Right lobe of liver (tissue), 6 donors: ENCODE results near the gene FAM168B. TPM values are rescaled to one million over a fixed set of nuclear protein-coding genes. Genes with fewer than 3 reads are reported as not detected.

Source experiments
- ATAC-seq, 4 donors: fragments of 200-7000 bp; cut with Tn5 transposase; one replicate each; pipeline ENCODE4 v1.9.1; 2020; ENCODE audit warnings: mild to moderate bottlenecking in 4 of 4, moderate library complexity in 4 of 4
- DNase-seq, 3 donors: peaks; one replicate each; pipeline ENCODE4 v3.0.0-alpha.2; 2020
- H3K27ac ChIP-seq, 3 donors: fragments of 200-600 bp; one replicate each; pipeline ENCODE4 v1.8.0; 2022
- H3K27me3 ChIP-seq, 2 donors: fragments of 200-600 bp; one replicate each; pipeline ENCODE4 v1.8.0; 2022
- H3K36me3 ChIP-seq, 4 donors: fragments of 200-600 bp; sonication (generic) in 1 of 4; one replicate each; pipeline versions ENCODE4 v1.5.1 to v1.8.0; 2017 to 2022; ENCODE audit warnings: control low read depth in 1 of 4
- H3K4me1 ChIP-seq, 4 donors: fragments of 200-600 bp; sonication (generic) in 1 of 4; one replicate each; pipeline versions ENCODE4 v1.5.1 to v1.8.0; 2017 to 2022; ENCODE audit warnings: control low read depth in 1 of 4
- H3K4me3 ChIP-seq, 3 donors: fragments of 200-600 bp; one replicate each; pipeline ENCODE4 v1.8.0; 2022
- H3K9me3 ChIP-seq, 4 donors: fragments of 200-600 bp; sonication (generic) in 1 of 4; one replicate each; pipeline versions ENCODE4 v1.5.1 to v1.8.0; 2017 to 2022; ENCODE audit warnings: control low read depth in 1 of 4
- POLR2A ChIP-seq: fragments of 450-650 bp; IDR thresholded peaks from one replicate; pipeline ENCODE4 v1.6.1; 2017; ENCODE audit warnings: antibody characterized with exemption, mild to moderate bottlenecking
- WGBS: methylation state at CpG from one replicate; pipeline ENCODE4 v1.1.6; 2018; ENCODE audit warnings: low coverage, low lambda C conversion rate; ENCODE audit not compliant: insufficient coverage; ENCODE audit errors: missing lambda C conversion rate; 5-methylcytosine and 5-hydroxymethylcytosine counted together
- intact Hi-C, 2 donors: fragments of 100-400 bp; cut with DNase I; formaldehyde crosslinking; loops; one replicate each; pipeline versions ENCODE4 v1.11.2 to v1.14.1; 2022
- total RNA-seq, 6 experiments: library from RNA; depleted of rRNA in 2 of 6; stranded (reverse); fragments of >200 nt in 2 of 6; fragmentation: NEBNext Ultra II Directional in 3 of 6; extraction: Animal tissue kit (Norgen Biotek cat#: 25700) in 3 of 6; gene quantifications; one replicate each; pipeline versions ENCODE4 v1.1.0 to v1.2.4, GENCODE V29; 2016 to 2023
- TF ChIP-seq, protein P1 (sequence below), 4 donors: fragments of 200-600 bp in 3 of 4; fragments of 450-650 bp in 1 of 4; IDR thresholded peaks; one replicate each; pipeline versions ENCODE4 v1.5.1 to v1.8.0; 2016 to 2022; ENCODE audit warnings: antibody characterized with exemption in 4 of 4, mild to moderate bottlenecking in 2 of 4
- donor health status: DM: no; HTN: yes; CAD: no.
- donor health status: DM: no; HTN: no; CAD: no.
- donor health status: DM: no; HTN: no; CAD: no.
- donor health status: DM: no; HTN: yes; CAD: no.
- donor health status: DM: no; HTN: yes; CAD: no.

The FAM168B gene
- total RNA-seq, 6 experiments from 2014 or later = 28.1 to 69.7 (median 33.9) TPM

DNA sequence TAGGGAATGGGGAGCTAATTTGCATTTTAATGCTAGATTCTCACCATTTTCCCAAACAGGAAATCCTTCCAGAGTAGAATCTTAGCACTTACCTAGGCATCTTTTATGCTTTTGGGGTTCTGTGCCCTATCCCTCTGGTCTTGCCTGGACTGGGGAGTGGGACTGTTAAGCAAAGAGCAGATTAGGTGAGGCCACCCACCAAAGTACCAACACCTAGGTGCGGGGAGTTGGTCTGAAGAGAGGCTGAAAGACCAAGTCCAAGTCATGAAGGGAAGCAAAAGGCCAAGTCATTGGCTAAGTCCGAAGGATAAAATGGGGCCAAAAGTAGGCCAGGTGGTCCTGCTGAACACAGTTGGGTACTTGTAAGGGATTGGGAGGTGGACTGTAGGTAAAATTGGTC, 86.7 kb downstream of the FAM168B start:
- no peak overlapping the region for H3K27ac ChIP-seq
- TF ChIP-seq POLR2A = no peak
- TF ChIP-seq, protein P1, sequence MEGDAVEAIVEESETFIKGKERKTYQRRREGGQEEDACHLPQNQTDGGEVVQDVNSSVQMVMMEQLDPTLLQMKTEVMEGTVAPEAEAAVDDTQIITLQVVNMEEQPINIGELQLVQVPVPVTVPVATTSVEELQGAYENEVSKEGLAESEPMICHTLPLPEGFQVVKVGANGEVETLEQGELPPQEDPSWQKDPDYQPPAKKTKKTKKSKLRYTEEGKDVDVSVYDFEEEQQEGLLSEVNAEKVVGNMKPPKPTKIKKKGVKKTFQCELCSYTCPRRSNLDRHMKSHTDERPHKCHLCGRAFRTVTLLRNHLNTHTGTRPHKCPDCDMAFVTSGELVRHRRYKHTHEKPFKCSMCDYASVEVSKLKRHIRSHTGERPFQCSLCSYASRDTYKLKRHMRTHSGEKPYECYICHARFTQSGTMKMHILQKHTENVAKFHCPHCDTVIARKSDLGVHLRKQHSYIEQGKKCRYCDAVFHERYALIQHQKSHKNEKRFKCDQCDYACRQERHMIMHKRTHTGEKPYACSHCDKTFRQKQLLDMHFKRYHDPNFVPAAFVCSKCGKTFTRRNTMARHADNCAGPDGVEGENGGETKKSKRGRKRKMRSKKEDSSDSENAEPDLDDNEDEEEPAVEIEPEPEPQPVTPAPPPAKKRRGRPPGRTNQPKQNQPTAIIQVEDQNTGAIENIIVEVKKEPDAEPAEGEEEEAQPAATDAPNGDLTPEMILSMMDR (IDR thresholded peaks at IDR 0.05) = no peak
- no peaks in the 10 kb centered on the region for H3K9me3 ChIP-seq
- 77% methylated on average over 2 of the region's 2 CpGs for WGBS
- DNase-seq (no peak), ATAC-seq (no peak)
- H3K27me3 ChIP-seq = no peaks in the 10 kb centered on the region
- intact Hi-C loops = no loop called here
- no peaks in the 10 kb centered on the region for H3K4me1 ChIP-seq
- no peaks in the 10 kb centered on the region for H3K36me3 ChIP-seq
- no peak overlapping the region for H3K4me3 ChIP-seq

DNA sequence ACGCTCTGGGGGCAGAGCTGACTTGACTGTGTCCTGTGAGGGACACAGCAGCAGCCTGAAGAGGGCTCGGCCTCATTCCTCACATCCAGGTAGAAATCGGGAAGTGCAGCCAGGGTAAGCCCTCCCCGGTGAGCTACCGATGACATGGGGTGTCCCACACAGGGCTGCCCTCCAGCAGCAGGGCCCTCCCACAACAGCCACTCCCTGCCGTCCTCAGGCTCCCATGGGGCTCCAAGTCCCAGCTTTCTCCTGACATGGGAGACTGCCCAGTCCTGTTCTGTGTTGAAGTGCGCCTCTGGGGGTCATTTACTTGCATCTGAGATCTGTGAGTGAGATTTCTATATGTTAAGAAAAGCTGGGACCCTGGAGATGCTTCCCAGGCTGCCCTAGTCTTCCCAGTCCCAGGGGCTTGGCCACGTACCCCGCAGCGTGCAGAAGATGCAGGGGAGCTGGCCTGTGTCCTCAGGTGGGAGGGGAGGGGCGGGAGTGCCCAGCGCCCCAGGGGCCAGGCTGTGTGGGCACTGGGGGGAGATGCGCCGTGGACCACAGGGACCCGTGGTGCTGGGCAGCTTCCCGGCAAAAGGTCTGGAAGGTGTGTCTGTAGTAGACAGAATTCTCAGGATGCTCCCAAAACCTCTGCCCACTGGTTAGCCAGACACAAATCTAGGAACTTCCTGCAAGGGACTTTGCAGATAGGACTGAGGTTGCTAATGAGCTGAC, 87.9 kb downstream of the FAM168B start:
- H3K27me3 ChIP-seq = no peaks in the 10 kb centered on the region
- ATAC-seq = peak in 1 of 4 donors; percentile 20
- no peaks in the 10 kb centered on the region for H3K9me3 ChIP-seq
- no peak for DNase-seq
- intact Hi-C loops = no loop called here
- no peaks in the 10 kb centered on the region for H3K36me3 ChIP-seq
- no peaks in the 10 kb centered on the region for H3K4me1 ChIP-seq
- no peak overlapping the region for H3K4me3 ChIP-seq
- no peak overlapping the region for H3K27ac ChIP-seq
- TF ChIP-seq, protein P1 (IDR thresholded peaks at IDR 0.05) = no peak
- no CpG with 5 or more reads among the region's 16 CpGs for WGBS

DNA sequence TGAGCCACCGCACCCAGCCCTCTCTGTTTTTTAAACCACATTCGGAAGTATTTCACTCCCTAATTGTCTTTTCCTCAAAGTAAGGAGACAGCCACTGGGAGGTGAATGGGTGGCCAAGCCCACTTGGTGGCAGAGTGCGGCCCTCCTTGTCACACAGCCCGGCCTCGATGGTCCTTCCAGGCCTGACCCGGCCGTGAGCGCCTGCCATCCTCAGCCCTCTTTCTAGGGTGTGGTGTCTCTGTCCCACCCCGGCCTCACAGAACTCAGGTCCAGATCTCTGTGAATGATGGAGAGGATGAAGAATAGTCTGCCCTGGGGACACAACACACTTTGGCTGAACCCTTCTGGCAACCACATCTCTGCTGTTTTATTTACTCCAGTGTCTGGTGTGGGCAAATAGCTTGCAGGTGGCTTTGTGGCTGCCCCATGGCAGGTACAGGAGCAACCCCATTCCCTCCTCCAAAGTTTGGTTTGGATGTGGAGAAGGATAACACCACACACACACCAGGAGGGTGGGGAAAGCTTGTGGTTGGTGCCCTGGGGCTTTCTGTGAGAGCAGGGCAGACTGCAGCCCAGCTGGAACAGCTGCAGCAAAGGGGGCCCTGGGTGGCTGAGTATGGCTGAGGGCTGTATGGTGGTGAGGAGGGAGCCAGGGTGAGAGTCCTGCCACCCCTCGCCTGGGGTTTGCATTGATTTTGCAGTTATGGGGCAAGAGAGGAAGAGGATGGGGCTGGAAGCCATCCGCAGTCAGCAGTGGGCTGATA, 88.6 kb downstream of the FAM168B start:
- H3K27ac ChIP-seq = no peak overlapping the region
- no peaks in the 10 kb centered on the region for H3K36me3 ChIP-seq
- intact Hi-C loops = no loop called here
- H3K4me1 ChIP-seq = no peaks in the 10 kb centered on the region
- WGBS = 71% methylated on average over 2 of the region's 11 CpGs
- H3K4me3 ChIP-seq = no peak overlapping the region
- TF ChIP-seq POLR2A = no peak
- TF ChIP-seq, protein P1 (IDR thresholded peaks at IDR 0.05) = no peak
- ATAC-seq (peak in 1 of 4 donors; percentile 20), DNase-seq (no peak)
- H3K9me3 ChIP-seq = no peaks in the 10 kb centered on the region
- no peaks in the 10 kb centered on the region for H3K27me3 ChIP-seq

DNA sequence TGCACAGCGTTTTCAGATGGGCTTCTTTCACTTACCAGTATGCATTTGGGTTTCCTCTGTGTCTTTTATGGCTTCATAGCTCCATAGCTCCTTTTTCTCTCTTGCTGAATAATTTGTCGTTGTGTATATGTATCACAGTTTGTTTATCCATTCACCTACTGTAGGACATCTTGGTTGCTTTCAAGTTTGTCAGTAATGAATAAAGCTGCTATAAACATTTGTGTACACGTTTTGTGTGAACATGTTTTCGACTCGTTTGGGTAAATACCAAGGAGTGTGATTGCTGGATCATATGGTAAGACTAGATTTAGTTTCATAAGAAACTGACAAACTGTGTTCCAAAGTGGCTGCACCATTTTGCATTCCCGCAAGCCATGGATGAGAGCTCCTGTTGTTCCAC, 94.7 kb downstream of the FAM168B start:
- TF ChIP-seq, protein P1 (IDR thresholded peaks at IDR 0.05) = no peak
- TF ChIP-seq POLR2A = no peak
- Histone ChIP-seq H3K27me3 (no peaks in the 10 kb centered on the region), H3K27ac (no peak overlapping the region), H3K4me1 (no peaks in the 10 kb centered on the region), H3K4me3 (no peak overlapping the region), H3K9me3 (no peaks in the 10 kb centered on the region), H3K36me3 (no peaks in the 10 kb centered on the region)
- DNase-seq (no peak), ATAC-seq (no peak)
- intact Hi-C loops = no loop called here
- WGBS = 48% methylated on average over 6 of the region's 6 CpGs

Other genes with a start within 250 kb of the FAM168B start
- 10 to 100 TPM in 4 of 6 experiments, 1 to 10 TPM in 2; 8.9 to 22.3 (median 17.5) TPM for gene PLEKHB2, start 11.9 kb upstream of the FAM168B start, total RNA-seq
- gene POTEE, start 116.1 kb upstream of the FAM168B start, total RNA-seq = under 1 TPM in 3 of 6 experiments, not detected in 3; 0.04 to 0.09 (median 0.05) TPM